ENCODE data around the gene PCBP2. TPM values are rescaled to one million over a fixed set of nuclear protein-coding genes. Genes with fewer than 3 reads are reported as not detected.

PCBP2 gene
- total and polyA plus RNA-seq, 2 experiments from 2014 or later, result 132 to 389 TPM

- Histone ChIP-seq H3K4me3 (no peak overlapping the region), H3K9me2 (replicated peaks; ENCODE audit: insufficient read depth) (no peaks in the 10 kb centered on the region), H3K36me3 (replicated peaks; ENCODE audit: insufficient read depth, low read depth) (no peaks in the 10 kb centered on the region), H3K27me3 (no peaks in the 10 kb centered on the region), H2AFZ (no peak overlapping the region), H3K27ac (no peak overlapping the region), H3K9me3 (ENCODE audit: low read depth) (no peaks in the 10 kb centered on the region), H4K20me1 (ENCODE audit: insufficient read depth, poor library complexity, severe bottlenecking) (no peaks in the 10 kb centered on the region), H3K4me1 (ENCODE audit: insufficient read depth) (no peaks in the 10 kb centered on the region), H3K4me2 (no peak overlapping the region), H3K79me2 (no peaks in the 10 kb centered on the region)
- no peak for DNase-seq (ENCODE audit: low spot score)
- WGBS (ENCODE audit: low lambda C conversion rate, missing lambda C conversion rate), result 93% methylated on average over 13 of the region's 13 CpGs
- TF ChIP-seq CTCF (IDR thresholded peaks at IDR 0.05; ENCODE audit: poor library complexity), result no peak
- TF ChIP-seq EZH2phosphoT487 (IDR thresholded peaks at IDR 0.05; ENCODE audit: low read depth, severe bottlenecking, unreplicated experiment), result no peak
- no peak for TF ChIP-seq EZH2 (IDR thresholded peaks at IDR 0.05; ENCODE audit: borderline replicate concordance)
Measured at GRCh38 chr12:53516758-53517455, 65.0 kb downstream of the PCBP2 start.

DNA sequence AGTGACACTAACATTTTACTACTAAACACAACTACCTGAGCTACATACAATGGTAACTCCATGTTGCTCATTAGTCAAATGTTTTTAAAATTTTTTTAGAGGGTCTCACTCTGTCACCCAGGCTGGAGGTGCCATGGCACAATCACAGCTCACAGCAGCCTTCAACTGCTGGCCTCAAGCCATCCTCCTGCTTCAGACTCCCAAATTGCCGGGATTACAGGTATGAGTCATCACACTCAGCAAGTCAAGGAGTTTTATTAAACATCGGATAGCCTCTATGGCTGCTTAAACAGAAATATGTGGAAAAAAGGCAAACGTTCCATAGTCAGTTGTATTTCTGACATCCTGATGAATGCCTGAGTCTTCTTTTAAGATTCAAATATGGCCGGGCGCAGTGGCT is 66.5 kb downstream of the PCBP2 start:
- Histone ChIP-seq H3K9me3 (ENCODE audit: low read depth) (no peaks in the 10 kb centered on the region), H3K79me2 (no peaks in the 10 kb centered on the region), H3K36me3 (replicated peaks; ENCODE audit: insufficient read depth, low read depth) (no peaks in the 10 kb centered on the region), H2AFZ (no peak overlapping the region), H3K27ac (no peak overlapping the region), H3K4me1 (ENCODE audit: insufficient read depth) (no peaks in the 10 kb centered on the region), H3K4me2 (no peak overlapping the region), H3K4me3 (no peak overlapping the region), H3K27me3 (no peaks in the 10 kb centered on the region), H4K20me1 (ENCODE audit: insufficient read depth, poor library complexity, severe bottlenecking) (no peaks in the 10 kb centered on the region), H3K9me2 (replicated peaks; ENCODE audit: insufficient read depth) (no peaks in the 10 kb centered on the region)
- WGBS (ENCODE audit: low lambda C conversion rate, missing lambda C conversion rate), result 91% methylated on average over 5 of the region's 5 CpGs
- TF ChIP-seq EZH2 (IDR thresholded peaks at IDR 0.05; ENCODE audit: borderline replicate concordance) (no peak), CTCF (IDR thresholded peaks at IDR 0.05; ENCODE audit: poor library complexity) (no peak), EZH2phosphoT487 (IDR thresholded peaks at IDR 0.05; ENCODE audit: low read depth, severe bottlenecking, unreplicated experiment) (no peak)
- no peak for DNase-seq (ENCODE audit: low spot score)

GRCh38 chr12:53523131-53523530 is 71.2 kb downstream of the PCBP2 start:
- Histone ChIP-seq H4K20me1 (ENCODE audit: insufficient read depth, poor library complexity, severe bottlenecking) (no peaks in the 10 kb centered on the region), H3K4me1 (ENCODE audit: insufficient read depth) (no peaks in the 10 kb centered on the region), H3K4me2 (no peak overlapping the region), H3K79me2 (no peaks in the 10 kb centered on the region), H3K4me3 (no peak overlapping the region), H3K36me3 (replicated peaks; ENCODE audit: insufficient read depth, low read depth) (no peaks in the 10 kb centered on the region), H2AFZ (no peak overlapping the region), H3K9me2 (replicated peaks; ENCODE audit: insufficient read depth) (no peaks in the 10 kb centered on the region), H3K9me3 (ENCODE audit: low read depth) (no peaks in the 10 kb centered on the region), H3K27ac (no peak overlapping the region), H3K27me3 (no peaks in the 10 kb centered on the region)
- DNase-seq (ENCODE audit: low spot score), result no peak
- 97% methylated on average over 3 of the region's 3 CpGs for WGBS (ENCODE audit: low lambda C conversion rate, missing lambda C conversion rate)
- TF ChIP-seq CTCF (IDR thresholded peaks at IDR 0.05; ENCODE audit: poor library complexity), result no peak
- no peak for TF ChIP-seq EZH2 (IDR thresholded peaks at IDR 0.05; ENCODE audit: borderline replicate concordance)
- no peak for TF ChIP-seq EZH2phosphoT487 (IDR thresholded peaks at IDR 0.05; ENCODE audit: low read depth, severe bottlenecking, unreplicated experiment)

All from hepatocyte (in vitro differentiated cells).